GM12892 (cell line): ENCODE results near the gene PRKCH.

Source experiments
- POLR2A ChIP-seq: IDR thresholded peaks from 2 replicates; pipeline ENCODE4 v1.6.1; 2011; ENCODE audit warnings: low read depth, low read length, control low read depth
- POLR2AphosphoS5 ChIP-seq: IDR thresholded peaks from 2 replicates; pipeline ENCODE4 v1.6.1; 2011; ENCODE audit warnings: low read depth, low read length, control low read depth
- TAF1 ChIP-seq: IDR thresholded peaks from 2 replicates; pipeline ENCODE4 v1.6.1; 2011; ENCODE audit warnings: low read depth, mild to moderate bottlenecking, control low read depth, low read length, borderline replicate concordance

GRCh38 chr14:61321385-61322010 lies at the start of gene PRKCH:
- TF ChIP-seq POLR2AphosphoS5 (no peak), POLR2A (no peak), TAF1 (no peak)
